Measurements from ENCODE around the gene CCN6. TPM values are rescaled to one million over a fixed set of nuclear protein-coding genes. Genes with fewer than 3 reads are reported as not detected.

The CCN6 gene
- total and polyA plus RNA-seq, 4 experiments from 2014 or later = 0.09 TPM; not detected in 3

DNA sequence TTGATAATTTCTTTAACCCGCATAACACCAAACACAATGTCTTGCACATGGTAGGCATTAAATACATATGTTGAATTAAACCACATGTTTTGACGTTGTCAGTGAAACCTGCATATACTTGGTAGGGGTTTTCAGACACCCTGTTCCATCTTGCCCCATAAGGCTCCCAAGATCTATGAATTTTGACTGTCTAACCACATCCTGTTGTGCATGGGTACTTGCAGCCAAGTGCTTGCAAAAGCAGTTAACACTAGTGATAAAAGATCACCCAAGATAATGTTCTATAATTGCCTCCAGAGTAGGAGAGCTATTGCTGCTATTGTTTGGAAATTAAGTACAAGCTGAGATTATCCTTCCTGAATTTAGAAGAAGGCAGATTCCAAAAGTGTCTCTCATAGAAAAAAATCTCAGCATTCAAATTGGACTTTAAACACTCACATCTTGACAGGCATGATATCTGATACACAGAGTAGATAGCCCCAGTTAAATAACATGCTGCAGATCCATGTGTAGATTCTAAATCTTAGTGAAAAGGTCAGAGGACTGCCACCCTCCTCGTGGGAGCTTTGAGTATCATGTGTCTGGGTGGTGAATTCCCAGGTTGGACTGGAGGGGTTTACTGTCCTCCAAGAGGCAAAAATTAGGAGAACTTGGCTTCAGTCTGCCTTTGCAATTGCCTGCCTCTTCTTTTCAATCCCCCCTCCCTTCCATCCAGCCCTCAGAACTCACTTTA, 25.8 kb upstream of the CCN6 start:
- Histone ChIP-seq H3K9me3 (ENCODE audit: control insufficient read depth in 1 of 2, low read length in 2 of 2) (no peaks in the 10 kb centered on the region), H3K36me3 (ENCODE audit: insufficient read depth, low read length) (no peaks in the 10 kb centered on the region), H3K27ac (ENCODE audit: low read depth, low read length) (peak overlapping the region; percentile 61), H3K4me3 (ENCODE audit: low read length in 2 of 2) (peak overlapping the region in 1 of 2 donors; percentile 5), H3K4me1 (ENCODE audit: insufficient read depth, low read length) (peaks cover 67% of the 10 kb centered on the region), H3K27me3 (ENCODE audit: insufficient read depth, low read length) (no peaks in the 10 kb centered on the region)
- peaks cover 47 to 69% (median 59%) of the 10 kb centered on the region in 4 donors for H3K4me1 Mint-ChIP-seq
- no peaks in the 10 kb centered on the region for H3K27me3 Mint-ChIP-seq
- peak overlapping the region; percentile 84 to 98 (median 94) for H3K27ac Mint-ChIP-seq
- intact Hi-C loops (cut with micrococcal nuclease) = loop anchor here (1.0 kb wide), 2 partner anchors 11 to 15 kb away; no protein-coding TSS in a partner anchor
- POLR2A ChIA-PET (ENCODE audit: partially characterized antibody) = interaction anchor here (0.7 to 4.7 kb wide), 18 partner anchors 9 to 318 kb away, joined by 3 to 85 read pairs (median 6); partner anchors contain the start of gene FYN
- CTCF ChIA-PET (ENCODE audit: partially characterized antibody) = interaction anchor here (1.0 to 5.0 kb wide), 19 partner anchors 8 to 769 kb away, joined by 3 to 184 read pairs (median 4); a partner anchor contains a TSS
- H3K9me3 Mint-ChIP-seq = peaks cover 3 to 14% (median 10%) of the 10 kb centered on the region in 8 donors
- peaks cover 3 to 14% of the 10 kb centered on the region in 2 donors for H3K36me3 Mint-ChIP-seq
- DNase-seq = peak; percentile 79 to 85 (median 83)
- peak overlapping the region; percentile 49 to 91 (median 74) for H3K4me3 Mint-ChIP-seq

DNA sequence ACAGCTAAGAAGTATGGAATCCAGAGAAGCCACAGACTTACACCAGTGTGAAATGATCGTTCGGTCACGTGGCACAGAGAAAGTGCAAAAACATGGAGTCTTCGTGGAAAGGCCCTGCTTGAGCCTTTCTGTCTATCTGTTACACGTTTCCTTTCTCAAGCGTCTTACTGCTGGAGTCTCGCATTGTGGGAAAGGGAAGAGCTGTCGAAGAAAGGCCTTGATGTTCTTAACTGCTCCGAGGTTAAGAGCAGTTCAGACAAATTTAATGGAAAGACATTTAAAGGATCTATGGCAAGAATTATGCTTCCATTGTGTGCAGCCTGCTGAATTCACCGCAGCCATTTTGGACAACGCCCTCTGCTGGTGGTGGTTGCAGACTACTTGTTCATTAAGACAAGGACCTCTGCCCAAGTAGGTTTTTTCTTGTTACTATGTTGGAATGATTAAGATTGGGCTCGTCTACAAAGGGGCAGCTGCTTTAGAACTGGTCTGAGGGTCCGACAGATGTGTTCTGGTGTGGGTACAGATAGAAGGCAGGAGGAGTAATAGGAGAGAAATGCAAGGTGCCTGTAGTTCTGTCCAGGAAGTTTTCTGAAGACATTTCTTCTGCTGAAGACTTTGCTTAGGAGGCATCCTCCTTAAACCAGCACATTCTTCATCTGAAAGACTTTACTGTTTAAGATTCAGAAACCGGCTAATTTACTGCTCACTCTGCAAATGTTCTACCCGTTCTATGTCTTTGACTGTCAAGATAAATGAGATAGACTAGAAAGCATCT, 24.7 kb upstream of the CCN6 start:
- Mint-ChIP-seq H3K27ac (peak overlapping the region; percentile 84 to 98 (median 94)), H3K27me3 (no peaks in the 10 kb centered on the region), H3K9me3 (peaks cover 0 to 6% (median 5%) of the 10 kb centered on the region in 8 donors), H3K4me1 (peaks cover 55 to 79% (median 68%) of the 10 kb centered on the region in 4 donors), H3K36me3 (peaks cover 0 to 7% of the 10 kb centered on the region in 2 donors), H3K4me3 (peak overlapping the region in 7 of 8 donors; percentile 35 to 91 (median 74))
- peak; percentile 36 to 62 (median 43) for DNase-seq
- Histone ChIP-seq H3K27ac (ENCODE audit: low read depth, low read length) (peak overlapping the region; percentile 61), H3K4me1 (ENCODE audit: insufficient read depth, low read length) (peaks cover 76% of the 10 kb centered on the region), H3K4me3 (ENCODE audit: low read length in 2 of 2) (no peak overlapping the region), H3K27me3 (ENCODE audit: insufficient read depth, low read length) (no peaks in the 10 kb centered on the region), H3K9me3 (ENCODE audit: control insufficient read depth in 1 of 2, low read length in 2 of 2) (no peaks in the 10 kb centered on the region), H3K36me3 (ENCODE audit: insufficient read depth, low read length) (no peaks in the 10 kb centered on the region)
- ChIA-PET CTCF (ENCODE audit: partially characterized antibody) (interaction anchor here (0.6 to 5.0 kb wide), 20 partner anchors 8 to 773 kb away, joined by 3 to 184 read pairs (median 5); a partner anchor contains a TSS), POLR2A (ENCODE audit: partially characterized antibody) (interaction anchor here (0.8 to 4.7 kb wide), 14 partner anchors 13 to 319 kb away, joined by 3 to 85 read pairs (median 6); partner anchors contain the start of gene FYN)
- intact Hi-C loops (cut with micrococcal nuclease) = loop anchor here (1.0 kb wide), 2 partner anchors 19 to 319 kb away; no protein-coding TSS in a partner anchor

DNA sequence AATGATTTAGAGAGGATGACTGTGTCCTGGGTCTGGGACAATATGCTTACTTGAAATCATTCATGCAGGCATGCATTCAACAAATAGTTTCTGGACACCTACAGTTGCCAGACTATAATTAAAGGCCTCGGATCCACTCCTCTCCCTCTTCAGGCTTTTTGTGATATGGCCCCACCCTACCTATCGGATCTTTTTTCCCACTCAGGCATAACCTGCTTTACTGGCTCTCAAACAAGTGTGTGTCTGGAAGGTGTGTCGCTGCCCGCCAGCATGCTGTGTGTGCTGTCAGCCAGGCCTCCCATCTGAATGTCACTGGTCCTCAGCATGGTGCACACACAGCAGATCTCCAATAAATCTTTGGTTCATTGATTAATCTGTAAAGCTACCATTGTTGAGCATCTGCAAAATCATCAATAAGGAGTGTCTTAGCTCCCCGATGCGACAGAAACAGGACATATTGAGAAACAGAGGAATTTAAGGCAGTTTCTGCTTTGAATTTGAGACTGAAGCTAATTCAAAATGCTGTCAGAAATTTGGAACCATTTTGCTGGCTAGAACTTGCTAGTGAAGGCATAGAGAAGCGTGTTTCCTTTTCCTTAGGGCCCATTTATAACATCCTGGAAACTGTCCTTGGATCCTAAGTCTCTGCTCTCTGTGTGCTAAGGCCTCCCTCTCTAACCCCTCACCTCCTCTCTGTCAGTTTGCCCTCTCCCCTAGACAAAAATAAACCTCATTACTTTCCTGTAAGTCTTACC, 23.5 kb upstream of the CCN6 start:
- H3K4me1 ChIP-seq (ENCODE audit: insufficient read depth, low read length) = peaks cover 87% of the 10 kb centered on the region
- no peaks in the 10 kb centered on the region for H3K27me3 ChIP-seq (ENCODE audit: insufficient read depth, low read length)
- Mint-ChIP-seq H3K4me1 (peaks cover 60 to 87% (median 73%) of the 10 kb centered on the region in 4 donors), H3K27me3 (no peaks in the 10 kb centered on the region), H3K27ac (peak overlapping the region; percentile 58 to 98 (median 94)), H3K36me3 (peaks cover 0 to 3% of the 10 kb centered on the region in 2 donors), H3K4me3 (peak overlapping the region in 4 of 8 donors; percentile 37 to 69 (median 44)), H3K9me3 (peaks cover 0 to 5% (median 0%) of the 10 kb centered on the region in 8 donors)
- ChIA-PET POLR2A (ENCODE audit: partially characterized antibody) (no interaction called here), CTCF (ENCODE audit: partially characterized antibody) (interaction anchor here (1.0 to 4.3 kb wide), 3 partner anchors 10 to 37 kb away, joined by 3 to 32 read pairs (median 4); no protein-coding TSS in a partner anchor)
- no peak for DNase-seq
- H3K4me3 ChIP-seq (ENCODE audit: low read length in 2 of 2) = no peak overlapping the region
- H3K9me3 ChIP-seq (ENCODE audit: control insufficient read depth in 1 of 2, low read length in 2 of 2) = no peaks in the 10 kb centered on the region
- no peak overlapping the region for H3K27ac ChIP-seq (ENCODE audit: low read depth, low read length)
- intact Hi-C loops (cut with micrococcal nuclease) = no loop called here
- no peaks in the 10 kb centered on the region for H3K36me3 ChIP-seq (ENCODE audit: insufficient read depth, low read length)

DNA sequence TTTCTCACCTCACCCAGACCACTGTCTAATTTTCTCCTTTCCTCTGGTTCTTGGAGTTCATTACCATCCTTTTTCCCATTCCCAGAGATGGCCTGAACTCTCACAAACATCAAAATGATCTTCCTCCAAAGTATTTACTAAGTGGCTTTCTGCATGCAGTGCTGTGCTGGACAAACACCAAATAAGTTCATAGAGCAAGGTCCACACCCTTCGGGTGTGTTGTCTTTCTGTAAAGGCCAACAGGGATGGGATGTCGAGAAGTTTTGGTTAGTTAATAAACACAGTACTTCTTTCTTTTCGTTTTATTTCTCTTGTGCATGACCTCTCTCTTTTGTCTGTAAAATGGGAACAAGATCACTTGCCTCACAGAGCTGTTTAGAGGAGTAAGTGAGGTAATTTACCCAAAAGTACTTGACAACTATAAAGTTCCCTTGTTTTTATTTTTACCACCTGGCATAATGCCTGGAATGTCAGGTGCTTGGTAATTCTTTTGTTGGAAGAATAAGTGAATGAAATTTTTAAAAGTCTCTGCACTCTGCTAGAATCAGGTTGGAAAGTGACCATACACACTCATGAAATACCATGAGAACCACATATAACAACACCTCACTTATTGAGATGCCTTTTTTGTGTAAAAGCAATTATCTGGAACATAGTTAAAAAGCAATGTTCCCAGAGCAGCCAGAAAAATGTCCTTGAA, 22.8 kb upstream of the CCN6 start:
- CTCF ChIA-PET (ENCODE audit: partially characterized antibody) = interaction anchor here (1.0 to 4.3 kb wide), 5 partner anchors 11 to 38 kb away, joined by 3 to 32 read pairs (median 4); no protein-coding TSS in a partner anchor
- POLR2A ChIA-PET (ENCODE audit: partially characterized antibody) = interaction anchor here (0.5 to 0.6 kb wide), 2 partner anchors 272 to 1041 kb away, joined by 3 to 4 read pairs; no protein-coding TSS in a partner anchor
- Mint-ChIP-seq H3K27me3 (no peaks in the 10 kb centered on the region), H3K4me1 (peaks cover 64 to 91% (median 79%) of the 10 kb centered on the region in 4 donors), H3K36me3 (peaks cover 0 to 3% of the 10 kb centered on the region in 2 donors), H3K27ac (peak overlapping the region; percentile 5 to 98 (median 84)), H3K4me3 (peak overlapping the region in 3 of 8 donors; percentile 3 to 69 (median 40)), H3K9me3 (peaks cover 0 to 5% (median 0%) of the 10 kb centered on the region in 8 donors)
- no peaks in the 10 kb centered on the region for H3K9me3 ChIP-seq (ENCODE audit: control insufficient read depth in 1 of 2, low read length in 2 of 2)
- H3K4me1 ChIP-seq (ENCODE audit: insufficient read depth, low read length) = peaks cover 87% of the 10 kb centered on the region
- no peak for DNase-seq
- no peaks in the 10 kb centered on the region for H3K36me3 ChIP-seq (ENCODE audit: insufficient read depth, low read length)
- intact Hi-C loops (cut with micrococcal nuclease) = no loop called here
- H3K4me3 ChIP-seq (ENCODE audit: low read length in 2 of 2) = no peak overlapping the region
- H3K27me3 ChIP-seq (ENCODE audit: insufficient read depth, low read length) = no peaks in the 10 kb centered on the region
- no peak overlapping the region for H3K27ac ChIP-seq (ENCODE audit: low read depth, low read length)

DNA sequence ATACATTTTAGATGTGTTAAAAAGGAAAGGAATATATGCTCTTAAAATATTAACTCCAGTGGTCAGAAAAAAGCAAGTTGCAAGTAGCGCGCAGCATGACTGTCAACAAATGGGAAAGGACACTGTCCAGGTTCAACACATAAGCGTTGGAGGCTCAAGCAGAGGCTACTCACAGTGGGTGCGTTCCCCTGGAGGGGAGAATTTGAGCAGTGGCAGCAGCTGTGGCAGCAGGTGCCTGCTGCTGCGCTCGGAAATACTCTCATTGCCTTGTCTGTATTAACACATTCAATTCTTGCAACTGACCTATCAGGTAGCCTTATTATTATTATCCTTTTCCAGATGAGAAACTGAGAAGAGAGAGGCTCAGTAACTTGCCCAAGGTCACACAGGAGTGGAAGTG, 21.9 kb upstream of the CCN6 start:
- no peak for DNase-seq
- Mint-ChIP-seq H3K27me3 (no peaks in the 10 kb centered on the region), H3K4me3 (no peak overlapping the region), H3K27ac (peak overlapping the region in 1 of 7 donors; percentile 38), H3K9me3 (peaks cover 0 to 5% (median 0%) of the 10 kb centered on the region in 8 donors), H3K4me1 (peaks cover 63 to 91% (median 76%) of the 10 kb centered on the region in 4 donors), H3K36me3 (no peaks in the 10 kb centered on the region)
- intact Hi-C loops (cut with micrococcal nuclease) = no loop called here
- H3K9me3 ChIP-seq (ENCODE audit: control insufficient read depth in 1 of 2, low read length in 2 of 2) = no peaks in the 10 kb centered on the region
- H3K27me3 ChIP-seq (ENCODE audit: insufficient read depth, low read length) = no peaks in the 10 kb centered on the region
- CTCF ChIA-PET (ENCODE audit: partially characterized antibody) = interaction anchor here (0.8 to 4.3 kb wide), 4 partner anchors 10 to 773 kb away, joined by 3 to 32 read pairs (median 6); a partner anchor contains a TSS
- POLR2A ChIA-PET (ENCODE audit: partially characterized antibody) = no interaction called here
- H3K4me3 ChIP-seq (ENCODE audit: low read length in 2 of 2) = no peak overlapping the region
- H3K4me1 ChIP-seq (ENCODE audit: insufficient read depth, low read length) = peaks cover 87% of the 10 kb centered on the region
- H3K36me3 ChIP-seq (ENCODE audit: insufficient read depth, low read length) = no peaks in the 10 kb centered on the region
- H3K27ac ChIP-seq (ENCODE audit: low read depth, low read length) = no peak overlapping the region

DNA sequence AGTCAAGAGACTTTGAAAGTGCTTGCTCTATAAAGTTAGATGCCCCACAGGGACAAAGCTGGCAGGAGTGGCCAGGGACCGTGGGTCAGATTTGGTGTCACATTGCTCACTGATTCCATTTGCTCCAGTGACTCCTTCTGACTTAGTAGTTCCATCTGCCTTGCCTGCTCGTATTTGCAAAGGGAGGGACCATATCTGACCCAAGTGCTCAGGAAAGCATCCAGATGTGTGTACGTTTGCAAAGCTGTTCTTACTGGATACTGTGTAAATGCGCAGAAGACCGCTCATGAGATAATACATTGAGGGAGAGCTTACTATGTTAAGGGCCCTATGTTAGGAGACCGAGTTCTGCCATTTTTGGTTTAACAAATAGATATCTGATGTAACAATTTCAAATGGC, 21.2 kb upstream of the CCN6 start:
- Histone ChIP-seq H3K36me3 (ENCODE audit: insufficient read depth, low read length) (no peaks in the 10 kb centered on the region), H3K4me1 (ENCODE audit: insufficient read depth, low read length) (peaks cover 79% of the 10 kb centered on the region), H3K4me3 (ENCODE audit: low read length in 2 of 2) (no peak overlapping the region), H3K9me3 (ENCODE audit: control insufficient read depth in 1 of 2, low read length in 2 of 2) (no peaks in the 10 kb centered on the region), H3K27ac (ENCODE audit: low read depth, low read length) (no peak overlapping the region), H3K27me3 (ENCODE audit: insufficient read depth, low read length) (no peaks in the 10 kb centered on the region)
- ChIA-PET CTCF (ENCODE audit: partially characterized antibody) (interaction anchor here (0.8 to 4.3 kb wide), 4 partner anchors 9 to 774 kb away, joined by 3 to 32 read pairs (median 6); a partner anchor contains a TSS), POLR2A (ENCODE audit: partially characterized antibody) (interaction anchor here (0.7 kb wide), 1 partner anchor 22 kb away, joined by 3 read pairs; no protein-coding TSS in a partner anchor)
- peaks cover 55 to 88% (median 69%) of the 10 kb centered on the region in 4 donors for H3K4me1 Mint-ChIP-seq
- intact Hi-C loops (cut with micrococcal nuclease) = no loop called here
- no peaks in the 10 kb centered on the region for H3K27me3 Mint-ChIP-seq
- H3K27ac Mint-ChIP-seq = no peak overlapping the region
- peaks cover 0 to 5% (median 0%) of the 10 kb centered on the region in 8 donors for H3K9me3 Mint-ChIP-seq
- H3K36me3 Mint-ChIP-seq = no peaks in the 10 kb centered on the region
- no peak overlapping the region for H3K4me3 Mint-ChIP-seq
- DNase-seq = no peak

All from CD4-positive, alpha-beta memory T cell (primary cell).